HG02571 (cell line): Measurements from ENCODE around the gene TEK.
"Not testable (repeated sequence)": the region's sequence is repeated elsewhere in the genome, so short reads cannot be mapped to it uniquely, and the experiment has no call there.

Source experiments
- ATAC-seq: cut with Tn5 transposase; IDR thresholded peaks from one replicate; pipeline ENCODE4 v1.9.1; 2021; ENCODE audit warnings: mild to moderate bottlenecking, moderate library complexity; ENCODE audit not compliant: unreplicated experiment

TEK gene

DNA sequence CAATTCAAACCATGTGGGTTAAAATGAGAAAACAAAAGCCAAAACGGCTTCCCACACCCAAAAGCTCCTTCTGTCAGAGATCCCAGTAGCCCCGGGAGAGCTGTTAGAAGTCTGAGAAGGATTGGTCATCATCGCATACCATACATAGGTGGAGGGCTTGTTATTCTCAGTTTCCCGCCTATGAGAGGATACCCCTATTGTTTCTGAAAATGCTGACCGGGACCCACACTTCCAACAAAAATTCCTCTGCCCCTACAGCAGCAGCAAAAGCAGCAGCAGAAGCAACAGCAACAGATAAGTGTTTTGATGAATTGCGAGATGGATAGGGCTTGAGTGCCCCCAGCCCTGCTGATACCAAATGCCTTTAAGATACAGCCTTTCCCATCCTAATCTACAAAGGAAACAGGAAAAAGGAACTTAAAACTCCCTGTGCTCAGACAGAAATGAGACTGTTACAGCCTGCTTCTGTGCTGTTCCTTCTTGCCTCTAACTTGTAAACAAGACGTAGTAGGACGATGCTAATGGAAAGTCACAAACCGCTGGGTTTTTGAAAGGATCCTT, at the start of gene TEK:
TEK (plus strand) TSS at position 245 of the 561 bp plus-strand sequence. CDS start 366 bp downstream, outside the sequence.
- ATAC-seq: no peak

GRCh38 chr9:27059412-27059811, 49.6 kb upstream of the TEK start:
- ATAC-seq: no peak

DNA sequence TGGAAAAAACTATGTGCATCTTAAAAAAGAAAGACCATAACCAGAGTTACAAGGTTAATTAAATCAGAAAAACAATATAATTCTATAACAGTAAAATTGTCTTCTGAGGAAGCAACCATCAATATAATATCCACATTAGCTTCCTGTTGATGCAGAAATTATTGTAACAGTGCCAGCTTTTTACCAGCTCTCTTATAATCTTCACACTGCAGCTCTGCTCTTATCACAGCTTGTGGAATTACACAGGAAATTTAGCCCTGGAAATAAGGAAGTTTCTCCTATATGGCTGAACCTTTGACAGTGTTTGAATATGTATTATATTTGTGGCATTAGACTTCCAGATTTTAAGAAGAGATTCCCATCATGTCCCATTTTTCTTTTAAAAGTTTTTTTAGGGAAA, 49.1 kb upstream of the TEK start:
- ATAC-seq: no peak

DNA sequence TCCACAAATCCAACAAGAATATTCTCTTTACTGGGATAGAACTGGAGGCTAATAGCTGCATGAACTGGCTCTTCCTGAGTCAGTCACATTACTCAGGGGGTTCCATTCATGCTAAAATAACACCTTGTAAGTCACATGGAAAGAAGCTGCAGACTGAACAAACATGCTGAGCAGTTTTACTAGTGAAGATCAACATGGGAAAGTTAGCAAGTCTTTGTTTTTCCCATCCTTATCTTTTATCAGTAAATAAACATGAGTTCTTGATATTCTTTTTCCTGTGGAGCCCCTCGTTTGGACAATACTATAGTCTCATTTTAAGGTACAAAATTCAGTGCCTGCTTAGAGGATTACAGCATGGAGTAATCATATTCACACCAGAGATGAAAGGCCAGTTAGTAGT, 43.7 kb upstream of the TEK start:
- no peak for ATAC-seq

DNA sequence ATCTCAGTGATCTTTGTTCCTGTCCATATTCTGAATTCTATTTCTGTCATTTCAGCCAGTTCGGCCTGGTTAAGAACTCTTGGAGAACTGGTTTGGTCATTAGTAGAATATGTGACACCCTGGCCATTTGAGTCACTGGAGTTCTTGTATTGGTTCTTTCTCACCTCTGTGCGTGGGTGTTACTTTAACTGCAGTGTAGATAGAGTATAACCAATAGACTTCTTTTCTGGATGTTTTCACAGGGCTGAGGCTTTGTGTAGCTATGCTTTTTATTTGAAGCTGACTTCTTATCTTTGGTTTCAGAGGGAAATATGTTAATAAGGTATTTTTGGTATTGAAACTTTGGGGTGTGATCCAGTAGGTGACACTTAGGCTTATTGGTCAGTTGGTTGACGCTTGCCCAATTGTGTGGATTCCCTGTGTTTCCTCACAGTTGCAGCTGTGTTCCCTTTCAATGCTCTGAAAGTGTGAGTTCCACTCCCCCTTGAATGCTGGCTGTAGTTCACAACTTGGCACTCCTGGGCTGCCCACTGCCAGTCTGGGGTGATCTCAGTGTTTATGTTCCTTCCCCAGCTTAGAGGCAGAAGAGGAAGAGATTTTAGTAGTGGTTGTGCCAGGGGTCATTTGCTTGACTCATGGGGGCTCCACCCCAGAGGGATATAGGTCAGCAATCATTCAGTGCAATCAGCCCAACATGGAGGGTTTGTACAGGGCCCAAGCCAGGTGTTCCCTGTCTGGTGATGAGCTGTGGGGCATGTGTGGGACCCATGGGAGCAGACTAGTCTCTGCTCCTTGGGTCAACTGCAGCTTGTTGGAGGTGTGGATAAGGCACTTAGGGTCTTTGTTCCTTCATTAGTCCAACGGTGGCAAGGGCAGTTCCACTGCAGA, 34.9 kb upstream of the TEK start:
- no peak for ATAC-seq

DNA sequence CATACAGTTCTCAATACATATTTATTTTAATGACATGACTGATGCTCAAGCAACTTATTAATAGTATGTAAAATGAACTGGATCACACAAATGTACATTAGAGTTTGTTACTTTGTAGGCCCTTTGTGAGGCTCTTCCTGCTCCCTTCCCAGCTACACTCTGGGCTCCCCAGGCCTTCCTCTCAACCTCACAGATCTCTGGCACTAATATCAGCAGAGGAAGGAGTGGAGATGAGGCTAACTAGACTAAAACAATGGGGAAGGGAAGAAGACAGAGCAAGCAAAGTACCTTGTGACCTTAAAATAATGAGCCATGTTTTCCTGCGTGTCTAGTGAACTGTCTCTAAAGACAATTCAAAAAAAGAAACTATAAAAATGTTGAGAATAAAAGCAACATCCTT, 30.3 kb upstream of the TEK start:
- no peak for ATAC-seq

DNA sequence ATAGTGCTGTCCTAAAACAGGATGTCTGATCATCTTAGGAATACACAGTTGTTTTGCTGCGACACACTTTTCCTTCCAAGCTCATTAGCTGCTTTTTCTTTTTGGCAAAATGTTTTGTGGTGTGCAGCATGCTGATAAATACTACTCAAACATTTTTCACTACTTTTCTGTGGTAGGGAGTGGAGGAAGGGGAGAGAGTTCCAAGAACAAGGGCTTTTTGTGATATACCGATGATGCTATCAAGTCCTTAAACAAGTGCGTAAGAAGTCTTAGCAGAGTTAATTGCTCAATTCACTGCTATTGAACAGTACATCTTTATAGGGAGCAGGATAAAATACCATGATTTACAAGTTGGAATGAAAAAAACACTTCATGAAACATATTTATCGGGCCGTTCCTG, 23.6 kb upstream of the TEK start:
- no peak for ATAC-seq

GRCh38 chr9:27086818-27087680, 22.0 kb upstream of the TEK start:
- no peak for ATAC-seq

DNA sequence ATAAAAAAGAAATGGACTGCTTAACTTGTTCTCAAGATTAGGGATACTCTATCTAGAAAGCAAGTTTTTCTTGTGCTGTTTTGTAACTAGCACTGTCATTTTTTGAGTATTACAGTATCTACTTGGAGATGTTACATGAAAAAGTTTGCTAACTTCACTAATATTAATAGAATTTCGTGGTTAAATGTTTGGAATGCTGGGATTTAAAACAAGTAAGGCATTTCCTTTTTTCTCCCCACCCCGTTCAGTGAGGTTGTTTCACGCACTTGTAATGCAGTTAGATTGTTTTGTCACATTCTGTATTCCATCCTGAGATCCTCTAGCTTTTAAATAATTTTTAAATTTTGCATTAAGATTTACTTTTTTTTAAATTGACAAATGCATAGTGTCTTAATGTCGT, 20.0 kb upstream of the TEK start:
- no peak for ATAC-seq

DNA sequence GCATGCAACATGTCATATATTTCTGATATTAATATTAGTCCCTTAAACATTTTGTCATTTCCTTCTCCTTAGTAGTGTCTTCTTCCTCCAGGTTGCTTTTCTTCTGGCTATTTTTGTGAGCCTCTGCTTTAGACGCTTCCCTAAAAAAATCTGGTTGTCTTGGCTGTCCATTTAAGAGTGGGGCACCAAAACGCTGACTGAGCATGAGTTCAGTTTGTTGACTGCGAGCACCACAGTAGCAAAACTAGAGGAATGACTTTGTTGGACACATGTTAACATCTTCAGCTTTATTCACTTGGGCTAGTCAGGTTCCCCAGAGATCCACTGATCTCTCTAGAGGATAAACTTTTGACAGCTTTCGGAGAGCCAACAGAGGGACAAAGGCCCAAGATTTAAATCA, 19.3 kb upstream of the TEK start:
- ATAC-seq: no peak

- ATAC-seq: no peak
Measured at GRCh38 chr9:27090231-27090630, 18.8 kb upstream of the TEK start.

DNA sequence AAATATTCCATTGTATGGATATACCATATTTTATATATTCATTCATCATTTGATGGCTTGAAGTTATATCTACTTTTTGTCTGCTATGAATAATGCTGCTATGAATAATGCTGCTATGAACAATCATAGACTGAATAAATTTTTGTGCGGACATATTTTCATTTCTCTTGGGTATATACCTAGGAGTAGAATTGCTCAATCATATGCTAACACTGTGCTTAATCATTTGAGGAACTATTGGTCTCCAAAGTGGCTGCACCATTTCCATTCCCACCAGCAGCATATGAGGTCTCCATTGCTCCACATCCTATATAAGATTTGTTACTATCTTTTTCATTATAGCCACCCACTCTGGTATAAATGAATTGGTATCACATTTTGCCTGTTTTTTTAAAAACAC, 18.3 kb upstream of the TEK start:
- ATAC-seq: no peak

DNA sequence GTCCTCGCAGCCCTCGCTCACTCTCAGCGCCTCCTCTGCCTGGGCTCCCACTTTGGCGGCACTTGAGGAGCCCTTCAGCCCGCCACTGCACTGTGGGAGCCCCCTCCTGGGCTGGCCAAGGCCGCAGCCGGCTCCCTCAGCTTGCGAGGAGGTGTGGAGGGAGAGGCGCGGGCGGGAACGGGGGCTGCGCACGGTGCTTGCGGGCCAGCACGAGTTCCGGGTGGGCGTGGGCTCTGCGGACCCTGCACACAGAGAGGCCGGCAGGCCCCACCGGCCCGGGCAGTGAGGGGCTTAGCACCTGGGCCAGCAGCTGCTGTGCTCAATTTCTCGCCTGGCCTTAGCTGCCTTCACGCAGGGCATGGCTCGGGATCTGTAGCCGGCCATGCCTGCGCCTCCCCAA, 16.5 kb upstream of the TEK start:
- ATAC-seq: not testable (repeated sequence)

DNA sequence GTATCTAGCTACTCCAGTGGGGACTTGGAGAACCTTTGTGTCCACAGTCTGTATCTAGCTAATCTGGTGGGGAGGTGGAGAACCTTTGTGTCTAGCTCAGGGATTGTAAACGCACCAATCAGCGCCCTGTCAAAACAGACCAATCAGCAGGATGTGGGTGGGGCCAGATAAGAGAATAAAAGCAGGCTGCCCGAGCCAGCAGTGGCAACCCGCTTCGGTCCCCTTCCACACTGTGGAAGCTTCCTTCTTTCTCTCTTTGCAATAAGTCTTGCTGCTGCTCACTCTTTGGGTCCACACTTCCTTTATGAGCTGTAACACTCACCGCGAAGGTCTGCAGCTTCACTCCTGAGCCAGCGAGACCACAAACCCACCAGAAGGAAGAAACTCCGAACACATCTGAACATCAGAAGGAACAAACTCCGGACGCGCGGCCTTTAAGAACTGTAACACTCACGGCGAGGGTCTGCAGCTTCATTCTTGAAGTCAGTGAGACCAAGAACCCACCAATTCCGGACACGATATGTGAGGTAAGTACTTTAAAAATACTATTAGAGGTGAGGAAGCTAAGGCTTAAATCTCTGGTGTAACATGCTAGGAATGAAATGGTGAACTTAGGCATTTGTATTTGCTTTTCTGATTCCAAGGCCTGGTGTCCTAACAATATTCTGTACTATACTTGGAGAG, 15.5 kb upstream of the TEK start:
- not testable (repeated sequence) for ATAC-seq

DNA sequence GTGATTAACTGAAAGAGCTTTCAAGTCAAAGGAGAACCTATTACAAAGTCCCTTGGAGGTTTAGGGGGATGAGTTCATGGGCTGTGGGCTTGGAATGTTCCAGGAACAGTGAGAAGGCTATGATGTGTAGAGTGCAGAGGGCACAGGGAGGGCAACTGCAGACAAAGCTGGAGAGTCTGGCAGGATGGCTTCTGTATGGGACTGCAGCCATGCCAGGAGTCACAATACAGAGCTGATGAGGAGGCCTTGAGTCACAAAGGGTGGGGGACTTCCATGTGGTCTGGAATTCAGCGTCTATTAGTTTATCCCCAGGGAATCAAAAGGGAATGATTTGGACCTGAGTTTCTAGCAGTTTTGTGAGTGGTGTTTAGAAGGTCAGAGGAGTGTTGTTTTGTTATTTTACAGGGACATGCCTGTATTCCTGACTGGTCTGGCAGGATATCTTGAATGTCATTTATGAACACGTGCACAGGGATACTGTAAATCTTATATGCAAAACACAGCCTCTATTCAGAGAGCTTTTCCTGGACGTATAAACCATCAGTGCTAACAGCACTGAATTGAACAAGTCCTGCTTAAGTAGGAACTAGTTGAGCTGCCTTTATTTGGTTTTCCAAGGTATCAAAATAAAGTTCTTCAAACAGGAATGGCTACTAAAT, 14.3 kb upstream of the TEK start:
- no peak for ATAC-seq

GRCh38 chr9:27107241-27107640, 1.8 kb upstream of the TEK start:
- ATAC-seq: no peak

GRCh38 chr9:27109621-27110020, 596 bp downstream of the TEK start:
- ATAC-seq: no peak

DNA sequence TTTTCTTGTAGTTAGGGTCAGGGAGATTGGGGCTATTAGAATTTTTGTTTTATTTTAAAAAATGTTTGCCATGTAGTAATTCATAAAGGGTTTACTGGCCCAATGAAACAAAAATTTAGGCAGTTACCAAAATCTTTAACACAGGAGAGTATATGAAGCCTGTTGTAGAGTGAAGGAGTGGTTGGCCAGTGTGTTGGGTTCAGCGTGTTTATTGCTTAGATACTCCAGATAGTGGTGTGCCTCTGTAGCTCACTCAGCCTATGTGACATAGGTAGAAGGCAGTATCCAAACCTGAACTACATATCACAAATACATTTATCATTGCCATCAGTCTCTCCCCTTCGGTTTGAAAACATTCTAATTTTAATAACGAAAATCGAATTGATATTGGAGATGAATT, 1.2 kb downstream of the TEK start:
- no peak for ATAC-seq

DNA sequence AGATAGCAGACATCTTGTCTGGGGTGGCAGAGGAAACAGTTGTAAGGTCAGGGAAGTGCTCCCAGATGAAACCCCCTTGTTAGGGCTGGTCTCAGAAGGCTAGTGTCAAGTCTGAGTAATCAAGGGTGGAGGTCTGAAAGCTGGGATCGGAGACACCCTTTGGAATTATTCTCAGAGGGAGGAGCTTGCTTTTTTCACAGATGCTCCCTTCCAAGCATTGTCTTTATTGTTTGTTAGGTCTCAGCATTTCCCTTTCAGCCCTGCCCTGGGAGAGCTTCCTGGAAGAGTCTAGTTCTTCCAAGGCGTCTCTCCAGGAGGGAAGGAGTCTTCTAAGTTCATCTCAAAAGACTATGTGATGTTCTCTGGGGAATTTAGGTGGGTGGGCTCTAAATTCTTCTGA, 3.2 kb downstream of the TEK start:
- ATAC-seq: no peak

- no peak for ATAC-seq
Measured at GRCh38 chr9:27117489-27118135, 8.6 kb downstream of the TEK start.
